ENCODE measurements around the gene NEURL1B.
"Not testable (repeated sequence)": the region's sequence is repeated elsewhere in the genome, so short reads cannot be mapped to it uniquely, and the experiment has no call there.

The NEURL1B gene

GRCh38 chr5:172640822-172641358 lies at the start of gene NEURL1B:
TSS of gene NEURL1B (plus strand) at chr5:172641263. CDS start at chr5:172641407, 144 bp downstream.
- peak; percentile 25 for DNase-seq

GRCh38 chr5:172591636-172592035 lies 49.4 kb upstream of the NEURL1B start:
- no peak for DNase-seq

GRCh38 chr5:172592881-172593280 lies 48.2 kb upstream of the NEURL1B start:
- DNase-seq = no peak

- DNase-seq = no peak
Observed at GRCh38 chr5:172593306-172593705, 47.8 kb upstream of the NEURL1B start.

GRCh38 chr5:172593721-172594235 lies 47.3 kb upstream of the NEURL1B start:
- DNase-seq = no peak

GRCh38 chr5:172594431-172594830 lies 46.6 kb upstream of the NEURL1B start:
- DNase-seq = no peak

- DNase-seq = no peak
Observed at GRCh38 chr5:172594867-172595466, 46.1 kb upstream of the NEURL1B start.

- DNase-seq = no peak
Observed at GRCh38 chr5:172595596-172596455, 45.2 kb upstream of the NEURL1B start.

GRCh38 chr5:172596638-172597231 lies 44.3 kb upstream of the NEURL1B start:
- no peak for DNase-seq

GRCh38 chr5:172597755-172598155 lies 43.3 kb upstream of the NEURL1B start:
- no peak for DNase-seq

GRCh38 chr5:172598251-172599203 lies 42.5 kb upstream of the NEURL1B start:
- no peak for DNase-seq

- no peak for DNase-seq
Observed at GRCh38 chr5:172599204-172599567, 41.9 kb upstream of the NEURL1B start.

GRCh38 chr5:172600571-172600970 lies 40.5 kb upstream of the NEURL1B start:
- DNase-seq = no peak

GRCh38 chr5:172601576-172601975 lies 39.5 kb upstream of the NEURL1B start:
- not testable (repeated sequence) for DNase-seq

GRCh38 chr5:172602783-172603231 lies 38.3 kb upstream of the NEURL1B start:
- no peak for DNase-seq

- no peak for DNase-seq
Observed at GRCh38 chr5:172603251-172603806, 37.7 kb upstream of the NEURL1B start.

- no peak for DNase-seq
Observed at GRCh38 chr5:172605466-172605865, 35.6 kb upstream of the NEURL1B start.

GRCh38 chr5:172606156-172606785 lies 34.8 kb upstream of the NEURL1B start:
- DNase-seq = no peak

- DNase-seq = no peak
Observed at GRCh38 chr5:172607213-172607793, 33.8 kb upstream of the NEURL1B start.

GRCh38 chr5:172608773-172609172 lies 32.3 kb upstream of the NEURL1B start:
- DNase-seq = no peak

GRCh38 chr5:172610643-172611042 lies 30.4 kb upstream of the NEURL1B start:
- DNase-seq = no peak

All from CD4-positive, alpha-beta T cell treated with Interleukin-17A for 1 hour (primary cell).